Measurements from ENCODE around the gene ARID1B. TPM values are rescaled to one million over a fixed set of nuclear protein-coding genes. Genes with fewer than 3 reads are reported as not detected.

ARID1B gene
- total and polyA plus RNA-seq, 9 of the 15 experiments (the other 6 are each of a cell fraction or from before 2014, with no cell fraction given): 12.5 to 50.5 (median 25.8) TPM

GRCh38 chr6:157215717-157216116, 438.5 kb downstream of the ARID1B start:
- H3K36me3 ChIP-seq (ENCODE audit: control insufficient read depth, insufficient read depth, low read length): no peaks in the 10 kb centered on the region
- intact Hi-C loops (cut with micrococcal nuclease) (no loop called here), in situ Hi-C loops (cut with MboI) (no loop called here)
- POLR2A ChIA-PET: interaction anchor here (1.1 kb wide), 1 partner anchor 24 kb away, joined by 3 read pairs; no protein-coding TSS in a partner anchor
- H3K4me1 ChIP-seq (replicated peaks in 1 of 2; ENCODE audit: control insufficient read depth in 2 of 2, insufficient read depth in 2 of 2, low read length in 2 of 2): peaks cover 3 to 21% of the 10 kb centered on the region in 2 experiments; a peak in 4 of 5 replicates
- H3K9ac ChIP-seq (ENCODE audit: insufficient read depth in 1 of 2, low read depth in 2 of 2, low read length in 2 of 2): no peak overlapping the region
- no peak overlapping the region for H3K4me3 ChIP-seq
- H3K79me2 ChIP-seq (ENCODE audit: control insufficient read depth, insufficient read depth, low read length): no peaks in the 10 kb centered on the region
- peak; percentile 29 for FAIRE-seq
- ATAC-seq: no peak
- WGBS (ENCODE audit: insufficient coverage, low coverage, missing lambda C conversion rate): 16% methylated on average over 2 of the region's 2 CpGs
- no peaks in the 10 kb centered on the region for H3K9me3 ChIP-seq (replicated peaks; ENCODE audit: control insufficient read depth, insufficient read depth, low read depth, low read length)
- BruUV-seq (replicated peaks): no TSS peak
- no peak overlapping the region for H2AFZ ChIP-seq (ENCODE audit: low read depth, low read length)
- H3K9me1 ChIP-seq (ENCODE audit: control insufficient read depth, insufficient read depth, low read length): no peaks in the 10 kb centered on the region
- no peak overlapping the region for H3K4me2 ChIP-seq (ENCODE audit: insufficient read depth, low read length)
- CTCF ChIA-PET (ENCODE audit: low intra/inter-chr PET ratio): no interaction called here
- H3K27ac ChIP-seq (ENCODE audit: extremely low read depth, low read depth, low read length): no peak overlapping the region
- DNase-seq (ENCODE audit: extremely low read depth in 1 of 4, low spot score in 3 of 4): no peak
- no peaks in the 10 kb centered on the region for H4K20me1 ChIP-seq (replicated peaks; ENCODE audit: control insufficient read depth, insufficient read depth, low read length)
- no peaks in the 10 kb centered on the region for H3K27me3 ChIP-seq (ENCODE audit: control insufficient read depth in 2 of 2, insufficient read depth in 2 of 2, low read length in 2 of 2)
- TF ChIP-seq BRD9 (IDR thresholded peaks at IDR 0.05; ENCODE audit: low read depth, partially characterized antibody) (no peak), SPI1 (IDR thresholded peaks at IDR 0.05; ENCODE audit: borderline replicate concordance, low read depth, low read length) (no peak), MLX (CRISPR knock-in tag; conservative IDR thresholded peaks at IDR 0.05) (no peak), REST (IDR thresholded peaks at IDR 0.05; ENCODE audit: borderline replicate concordance) (no peak), REST (CRISPR knock-in tag; IDR thresholded peaks at IDR 0.05; ENCODE audit: low read depth) (no peak), CUX1 (CRISPR knock-in tag; IDR thresholded peaks at IDR 0.05) (no peak), GABPB1 (CRISPR knock-in tag; IDR thresholded peaks at IDR 0.05) (no peak)
